Lower leg skin (tissue), 4 donors: ENCODE data around the gene RASL12. TPM values are rescaled to one million over a fixed set of nuclear protein-coding genes. Genes with fewer than 3 reads are reported as not detected.

Experiments used
- DNase-seq, 2 donors: peaks; one replicate each; pipeline ENCODE4 v3.0.0-alpha.2; 2019; ENCODE audit warnings: low spot score in 2 of 2
- H3K4me3 ChIP-seq: fragments of 200-600 bp; sonication (generic); 2 replicates; pipeline ENCODE4 v1.5.1; 2017; ENCODE audit warnings: mild to moderate bottlenecking, low read depth; ENCODE audit not compliant: poor library complexity, severe bottlenecking
- CTCF ChIP-seq, 3 donors: fragments of 450-650 bp; IDR thresholded peaks; one replicate each; pipeline ENCODE4 v1.5.1; 2016; ENCODE audit warnings: antibody characterized with exemption in 3 of 3, mild to moderate bottlenecking in 3 of 3, moderate library complexity in 2 of 3
- POLR2A ChIP-seq, 2 donors: fragments of 450-650 bp; IDR thresholded peaks; one replicate each; pipeline ENCODE4 v1.6.1; 2016 to 2017; ENCODE audit warnings: antibody characterized with exemption in 2 of 2, mild to moderate bottlenecking in 1 of 2, moderate library complexity in 1 of 2
- WGBS, 2 donors: methylation state at CpG; one replicate each; pipeline ENCODE4 v1.1.5; 2018; 5-methylcytosine and 5-hydroxymethylcytosine counted together
- intact Hi-C: fragments of 100-400 bp; cut with DNase I; formaldehyde crosslinking; loops from one replicate; pipeline ENCODE4 v1.15.0; 2023; ENCODE audit warnings: low total_unique reads
- total RNA-seq, 4 donors: library from RNA; depleted of rRNA; stranded (reverse); fragments of >200 nt; gene quantifications; one replicate each; pipeline ENCODE4 v1.1.0, GENCODE V29; 2016

RASL12 gene
- total RNA-seq, 4 donors from 2014 or later: 1.7 to 18.9 (median 7.7) TPM

- peak overlapping the region; percentile 13 for H3K4me3 ChIP-seq
- WGBS, 2 donors: 30 to 33% methylated on average over 8 of the region's 8 CpGs
- no peak for DNase-seq
- intact Hi-C loops: no loop called here
- no peak for TF ChIP-seq CTCF (IDR thresholded peaks at IDR 0.05)
- TF ChIP-seq POLR2A (IDR thresholded peaks at IDR 0.05): no peak
Observed at GRCh38 chr15:65067317-65067644, 510 bp downstream of the RASL12 start.

- intact Hi-C loops: no loop called here
Observed at GRCh38 chr15:65066635-65067316, 1.0 kb downstream of the RASL12 start.

GRCh38 chr15:65066001-65066634 is 1.7 kb downstream of the RASL12 start:
- WGBS, 2 donors: 59 to 65% methylated on average over 3 of the region's 3 CpGs
- intact Hi-C loops: no loop called here
- H3K4me3 ChIP-seq: no peak overlapping the region
- no peak for TF ChIP-seq CTCF (IDR thresholded peaks at IDR 0.05)
- TF ChIP-seq POLR2A (IDR thresholded peaks at IDR 0.05): no peak
- DNase-seq: no peak

More at GRCh38 chr15:65066635-65067316, 1.0 kb downstream of the RASL12 start:
- 54% methylated on average over 9 of the region's 9 CpGs for WGBS, 2 donors
- no peak for DNase-seq
- no peak overlapping the region for H3K4me3 ChIP-seq
- no peak for TF ChIP-seq POLR2A (IDR thresholded peaks at IDR 0.05)
- no peak for TF ChIP-seq CTCF (IDR thresholded peaks at IDR 0.05)

- 76 to 85% methylated on average over 5 of the region's 5 CpGs for WGBS, 2 donors
- intact Hi-C loops: no loop called here
- H3K4me3 ChIP-seq: no peak overlapping the region
Observed at GRCh38 chr15:65062726-65063125, 5.1 kb downstream of the RASL12 start.

GRCh38 chr15:65062061-65062460 is 5.7 kb downstream of the RASL12 start:
- no peak for DNase-seq
- intact Hi-C loops: no loop called here
- TF ChIP-seq POLR2A (IDR thresholded peaks at IDR 0.05) (no peak), CTCF (IDR thresholded peaks at IDR 0.05) (no peak)
- H3K4me3 ChIP-seq: no peak overlapping the region
- 77 to 80% methylated on average over 5 of the region's 5 CpGs for WGBS, 2 donors

More at GRCh38 chr15:65062726-65063125, 5.1 kb downstream of the RASL12 start:
- TF ChIP-seq POLR2A (IDR thresholded peaks at IDR 0.05): no peak
- no peak for TF ChIP-seq CTCF (IDR thresholded peaks at IDR 0.05)
- no peak for DNase-seq
